GM19438 (cell line): ENCODE results near the gene LTB.
"Not testable (repeated sequence)": the region's sequence is repeated elsewhere in the genome, so short reads cannot be mapped to it uniquely, and the experiment has no call there.

Source experiments
- ATAC-seq: cut with Tn5 transposase; IDR thresholded peaks from one replicate; pipeline ENCODE4 v1.9.1; 2021; ENCODE audit warnings: low read depth; ENCODE audit not compliant: unreplicated experiment

The LTB gene

GRCh38 chr6:31556307-31556706, 25.9 kb downstream of the LTB start:
- no peak for ATAC-seq

GRCh38 chr6:31551371-31551770, 30.9 kb downstream of the LTB start:
- not testable (repeated sequence) for ATAC-seq

GRCh38 chr6:31548544-31548873, 33.7 kb downstream of the LTB start:
- no peak for ATAC-seq

GRCh38 chr6:31547727-31548543, 34.3 kb downstream of the LTB start:
- ATAC-seq = no peak

DNA sequence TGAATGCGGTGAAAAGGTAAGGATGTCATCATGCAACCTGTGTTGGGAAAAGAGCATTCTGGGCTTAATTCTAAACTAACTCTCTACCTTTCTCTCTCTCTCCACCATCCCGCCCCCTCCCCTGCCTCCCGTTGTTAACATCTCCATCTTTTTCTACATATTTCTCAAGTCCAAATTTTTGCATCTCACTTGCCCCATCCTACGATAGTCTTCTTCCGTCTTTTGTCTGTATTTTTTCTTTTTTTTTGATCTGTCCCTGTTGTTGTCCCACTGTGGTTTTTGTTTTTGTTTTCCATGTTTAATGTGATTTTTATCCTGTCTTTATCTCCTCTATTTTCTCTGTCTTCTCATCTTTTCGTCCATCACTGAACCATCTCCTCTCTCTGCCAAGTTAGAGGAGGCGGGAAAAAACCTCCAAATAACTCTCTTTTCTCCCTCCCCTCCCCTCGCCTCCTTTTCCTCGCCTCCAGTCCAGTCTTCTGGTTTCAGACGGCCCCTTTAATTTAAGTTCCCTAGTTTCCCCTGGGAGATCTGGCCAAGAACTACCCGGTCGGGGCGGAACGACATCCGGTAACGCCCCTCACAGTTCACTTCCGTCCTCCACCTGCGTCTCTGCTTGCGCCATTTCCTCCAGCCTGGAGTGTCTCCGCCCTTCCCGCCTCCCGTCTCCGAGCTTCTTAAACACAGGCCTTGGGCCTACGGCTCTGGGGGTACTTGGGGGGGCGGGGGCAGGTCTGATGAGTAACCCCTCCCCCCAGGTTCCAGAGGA, 35.1 kb downstream of the LTB start, which contains the start of gene NFKBIL1:
Gene NFKBIL1, plus strand, starts transcription at position 651 of the 769 bp plus-strand sequence. Its CDS starts 87 bp downstream, at position 738.
- ATAC-seq = peak; percentile 73

GRCh38 chr6:31546339-31546957, 35.8 kb downstream of the LTB start, which contains the start of gene ATP6V1G2:
ATP6V1G2 (minus strand) TSS chr6:31546608; CDS start chr6:31546559, 49 bp downstream.
- ATAC-seq = peak; percentile 35

- no peak for ATAC-seq
Observed at GRCh38 chr6:31545291-31545690, 36.9 kb downstream of the LTB start.

GRCh38 chr6:31544676-31545075, 37.5 kb downstream of the LTB start:
- no peak for ATAC-seq

- no peak for ATAC-seq
Observed at GRCh38 chr6:31543639-31544038, 38.6 kb downstream of the LTB start.

DNA sequence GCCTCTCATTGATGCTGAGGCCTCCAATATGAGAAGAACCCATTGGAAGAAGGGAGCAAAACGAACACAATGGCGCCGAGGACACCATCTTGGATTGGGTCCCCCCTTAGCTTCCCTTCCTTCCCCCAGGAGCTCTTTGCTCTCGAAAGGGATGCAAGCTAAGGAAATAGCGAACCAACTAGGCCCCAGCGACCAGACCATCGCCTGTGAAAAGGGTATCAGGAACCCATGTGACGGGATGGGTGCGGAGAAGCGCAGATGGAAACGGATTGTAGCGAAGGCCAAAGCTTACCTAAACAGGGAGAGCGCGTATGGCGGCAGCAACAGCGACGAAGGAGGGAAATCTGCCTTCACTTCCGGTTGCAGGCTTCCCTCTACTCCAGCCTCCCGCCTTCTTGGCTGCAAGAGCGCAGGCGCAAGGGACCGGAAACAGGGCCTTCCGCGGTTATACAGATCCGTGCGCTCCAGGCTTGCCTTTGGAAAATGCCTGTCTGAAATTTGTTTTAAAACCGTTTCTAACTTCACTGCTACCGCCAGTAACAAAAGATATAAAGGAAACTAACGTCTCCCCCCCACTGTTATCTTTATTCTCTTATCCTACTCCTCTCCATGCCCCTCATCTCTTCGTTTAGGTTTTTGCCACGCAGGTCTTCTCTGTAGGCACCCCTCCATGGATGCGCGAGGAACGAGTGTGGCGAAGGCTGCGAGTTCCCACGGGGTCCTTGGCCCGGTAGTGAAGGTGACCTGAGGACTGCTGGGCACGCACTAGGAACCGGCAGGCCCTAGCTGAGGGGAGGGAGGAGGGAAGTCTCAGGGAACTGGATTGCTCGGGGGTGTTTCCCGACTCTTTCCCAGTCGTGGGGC, 40.3 kb downstream of the LTB start, which contains the start of gene DDX39B:
Gene DDX39B, minus strand, starts transcription at position 346 of the 864 bp plus-strand sequence. CDS start 1,471 bp downstream, outside the sequence.
- peak; percentile 52 for ATAC-seq

GRCh38 chr6:31541059-31541657, 41.1 kb downstream of the LTB start:
- ATAC-seq = peak; percentile 21

GRCh38 chr6:31540640-31541039, 41.6 kb downstream of the LTB start:
- ATAC-seq = no peak

DNA sequence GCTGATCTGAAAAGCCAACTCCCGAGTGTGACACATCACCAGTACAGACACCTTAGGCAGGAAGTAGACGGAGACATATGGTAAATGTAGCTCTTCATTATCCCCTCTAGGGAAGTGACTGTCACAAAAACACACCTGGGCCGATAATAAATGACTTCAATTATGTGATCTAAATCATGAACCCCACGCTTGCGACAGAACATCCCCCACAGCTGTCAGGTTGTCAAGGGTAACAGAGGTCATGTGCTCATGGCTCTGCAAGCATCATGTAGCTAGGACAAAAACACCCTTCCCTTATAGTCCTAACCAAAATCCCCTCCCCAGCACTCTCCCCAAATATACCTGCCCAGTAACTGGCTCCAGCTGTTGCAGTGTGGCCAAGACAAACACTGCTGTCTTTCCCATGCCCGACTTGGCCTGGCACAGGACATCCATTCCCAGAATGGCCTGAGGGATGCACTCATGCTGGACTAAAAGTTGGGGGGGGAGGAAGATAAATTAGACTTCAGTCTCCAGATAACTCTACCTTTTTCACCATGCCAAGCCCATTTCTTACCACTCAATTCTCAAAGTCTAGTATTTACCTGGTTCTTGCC, 43.3 kb downstream of the LTB start:
- ATAC-seq = no peak

GRCh38 chr6:31535538-31536324, 46.5 kb downstream of the LTB start:
- ATAC-seq = no peak

- ATAC-seq = no peak
Observed at GRCh38 chr6:31534521-31535040, 47.6 kb downstream of the LTB start.

DNA sequence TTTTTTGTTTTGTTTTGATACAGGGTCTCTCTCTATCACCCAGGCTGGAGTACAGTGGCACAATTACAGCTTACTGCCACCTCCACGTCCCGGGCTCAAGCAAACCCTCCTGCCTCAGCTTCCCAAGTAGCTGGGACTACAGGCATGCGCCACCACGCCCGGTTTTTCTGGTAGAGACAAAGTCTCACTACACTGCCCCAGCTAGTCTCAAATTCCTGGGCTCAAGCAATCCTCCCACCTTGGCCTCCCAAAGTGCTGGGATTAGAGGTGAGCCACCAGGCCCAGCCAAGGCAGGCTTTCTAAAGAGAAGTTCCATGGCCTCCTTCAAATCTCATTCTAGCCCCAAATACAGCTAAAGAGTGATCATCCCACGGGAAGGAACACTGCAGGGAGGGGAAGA, 48.2 kb downstream of the LTB start:
- ATAC-seq = no peak

DNA sequence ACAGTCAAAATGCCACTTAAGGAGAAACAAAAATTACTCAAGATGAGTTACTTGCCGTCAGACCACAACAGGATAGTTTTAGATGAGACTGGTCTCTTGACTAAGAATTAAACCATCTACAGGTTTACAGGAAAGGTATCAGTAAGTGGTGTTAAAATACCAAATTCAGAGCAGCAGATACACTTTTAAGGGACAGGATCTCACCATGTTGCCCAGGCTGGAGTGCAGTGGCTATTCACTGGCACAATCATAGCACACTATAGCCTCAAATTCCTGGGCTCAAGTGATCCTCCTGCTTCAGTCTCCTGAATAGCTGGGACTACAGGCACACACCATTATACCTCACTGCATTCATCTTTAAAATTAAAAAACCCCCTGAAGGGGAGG, 48.8 kb downstream of the LTB start:
- no peak for ATAC-seq

DNA sequence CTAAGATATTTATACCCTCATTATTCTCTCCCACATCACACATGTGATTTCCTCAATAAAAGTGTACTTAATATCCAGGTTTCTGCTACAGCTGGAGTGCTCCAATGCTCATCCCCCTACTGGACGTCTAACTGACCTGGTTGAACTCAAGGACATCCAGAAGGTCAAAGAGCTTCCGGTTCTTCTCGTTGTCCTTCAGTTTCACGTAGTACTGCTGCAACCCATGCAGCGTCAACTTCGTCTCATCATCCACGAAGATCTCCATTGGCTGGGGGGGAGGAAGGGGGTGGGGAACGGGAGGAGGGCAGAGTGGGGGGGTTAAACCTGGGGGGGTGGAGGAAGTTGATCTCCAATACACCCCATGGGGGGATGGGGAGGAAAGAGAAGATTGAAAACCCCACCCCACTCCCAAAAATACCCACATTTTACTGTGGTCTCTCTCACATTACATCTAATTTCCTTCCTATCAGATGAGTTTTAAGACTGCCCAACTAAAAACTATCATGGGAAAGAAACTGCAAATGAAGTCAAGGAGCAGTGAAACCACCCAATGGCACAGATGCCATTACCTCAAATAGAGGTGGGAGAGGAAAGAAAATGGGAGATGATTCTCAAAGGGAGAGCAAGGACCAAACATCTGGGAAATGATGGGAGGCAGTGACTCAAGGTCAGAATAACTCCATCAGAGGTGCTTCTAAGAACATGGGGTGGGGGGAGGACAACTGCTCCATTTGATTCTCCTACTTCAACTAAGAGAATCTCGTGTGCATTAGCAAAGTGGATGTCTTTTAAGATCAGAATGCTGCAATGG, 49.4 kb downstream of the LTB start:
- ATAC-seq = no peak
